Measurements from ENCODE around the gene TMEM209.
"Not testable (repeated sequence)": the region's sequence is repeated elsewhere in the genome, so short reads cannot be mapped to it uniquely, and the experiment has no call there.

The TMEM209 gene

GRCh38 chr7:130218806-130219620, 13.8 kb upstream of the TMEM209 start:
- DNase-seq (ENCODE audit: low read depth in 2 of 2), result no peak

DNA sequence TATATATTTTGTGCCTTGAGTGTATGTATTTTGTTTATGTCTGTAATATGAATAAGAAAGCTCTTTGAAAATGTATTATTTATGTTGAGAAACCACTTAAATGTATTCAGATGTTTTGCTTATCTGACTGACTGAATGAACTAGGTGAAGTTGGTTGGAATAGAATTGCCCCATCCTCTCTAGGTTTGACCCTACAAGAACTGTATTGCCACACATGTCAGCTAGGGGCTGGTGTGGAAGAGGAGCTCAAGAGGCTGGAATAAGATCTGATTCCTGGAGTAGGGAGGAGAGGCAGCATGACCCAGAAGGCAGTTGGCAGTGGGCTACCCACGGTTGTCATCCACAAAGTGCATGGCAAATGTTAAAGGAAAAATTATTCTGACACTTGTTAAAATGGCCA, 11.5 kb upstream of the TMEM209 start:
- no peak for DNase-seq (ENCODE audit: low read depth in 2 of 2)

- DNase-seq (ENCODE audit: low read depth in 2 of 2), result no peak
These were observed 10.8 kb upstream of the TMEM209 start for GRCh38 chr7:130216025-130216424.

GRCh38 chr7:130213828-130214227, 8.6 kb upstream of the TMEM209 start:
- DNase-seq (ENCODE audit: low read depth in 2 of 2), result no peak

DNA sequence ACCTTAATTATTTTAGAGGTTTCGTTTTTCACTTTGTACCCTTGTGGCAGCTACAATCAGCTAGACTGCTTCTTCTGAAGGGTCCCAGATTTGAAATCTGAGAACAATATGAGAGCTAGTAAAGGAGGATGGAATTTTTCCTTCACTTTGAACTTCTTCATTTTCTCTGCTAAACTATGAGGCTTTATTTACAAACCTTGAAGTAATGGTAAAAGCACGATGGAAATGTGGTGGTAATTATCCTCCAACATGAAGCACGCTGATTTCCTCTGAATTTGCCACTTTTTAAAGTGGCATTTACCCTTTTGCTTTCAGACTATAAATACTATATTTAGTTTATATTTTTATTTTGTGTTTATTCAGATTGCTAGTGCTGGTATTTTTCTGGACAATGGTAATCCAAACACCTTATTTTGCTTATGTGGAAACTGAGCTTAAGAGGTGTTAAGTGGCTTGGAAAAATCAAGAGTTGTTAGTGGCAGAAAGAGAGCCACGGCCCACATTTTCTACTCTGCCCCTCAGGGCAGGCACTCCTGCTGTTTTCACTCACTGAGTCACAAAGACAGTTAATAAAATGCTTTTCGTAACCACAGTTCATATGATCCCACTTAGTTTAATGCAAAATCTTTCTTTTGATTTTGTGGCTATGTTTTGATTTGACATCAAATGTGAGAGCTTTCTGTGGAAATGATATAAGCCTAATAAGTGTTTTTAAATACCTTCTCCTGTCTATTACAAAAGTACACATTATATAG, 5.2 kb upstream of the TMEM209 start:
- no peak for DNase-seq (ENCODE audit: low read depth in 2 of 2)

- no peak for DNase-seq (ENCODE audit: low read depth in 2 of 2)
These were observed 3.3 kb upstream of the TMEM209 start for GRCh38 chr7:130208516-130208915.

DNA sequence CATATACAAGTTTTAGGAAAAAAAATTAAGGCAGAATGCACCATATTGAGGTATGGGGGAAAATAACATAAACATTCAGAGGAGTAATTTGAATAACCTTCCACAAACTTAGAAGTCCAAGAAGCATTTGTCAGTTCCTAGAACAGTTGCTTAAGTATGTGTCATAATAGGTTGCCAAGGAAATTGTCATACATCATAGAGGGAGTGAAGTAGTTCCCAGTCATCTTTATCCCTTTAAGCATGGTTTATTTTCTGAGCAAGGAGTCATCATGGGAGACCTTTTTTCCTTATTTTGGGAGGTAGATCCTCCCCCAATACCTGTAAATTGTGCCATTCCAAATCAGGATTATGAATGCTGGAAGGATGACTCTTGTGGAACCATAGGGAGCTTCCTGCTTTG, 2.4 kb upstream of the TMEM209 start, which contains the start of gene SSMEM1:
TSS of gene SSMEM1 (plus strand) at position 219 of the 400 bp plus-strand sequence. CDS start at position 270, 51 bp downstream.
- no peak for DNase-seq (ENCODE audit: low read depth in 2 of 2)

DNA sequence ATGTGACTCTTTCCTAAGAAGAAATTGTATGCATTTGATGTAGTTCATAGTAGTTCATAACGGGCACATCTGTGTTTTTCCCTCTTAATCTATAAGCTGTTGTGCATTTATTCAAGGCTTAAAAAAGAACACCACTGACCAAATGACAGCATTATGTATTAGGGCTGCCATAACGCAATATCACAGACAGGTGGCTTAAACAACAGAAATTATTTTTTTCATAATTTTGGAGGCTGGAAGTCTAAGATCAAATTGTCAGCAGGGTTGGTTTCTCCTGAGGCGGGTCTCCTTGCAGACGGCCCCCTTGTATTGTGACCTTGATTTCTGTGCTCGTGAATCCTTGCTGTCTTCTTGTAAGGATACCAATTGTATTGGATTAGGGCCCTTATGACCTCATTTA, 1.8 kb upstream of the TMEM209 start:
- DNase-seq (ENCODE audit: low read depth in 2 of 2), result no peak

GRCh38 chr7:130201796-130202195, 3.4 kb downstream of the TMEM209 start:
- DNase-seq (ENCODE audit: low read depth in 2 of 2), result no peak

GRCh38 chr7:130197094-130197493, 8.1 kb downstream of the TMEM209 start:
- DNase-seq (ENCODE audit: low read depth in 2 of 2), result no peak

GRCh38 chr7:130196476-130196875, 8.7 kb downstream of the TMEM209 start:
- no peak for DNase-seq (ENCODE audit: low read depth in 2 of 2)

GRCh38 chr7:130195396-130195795, 9.8 kb downstream of the TMEM209 start:
- no peak for DNase-seq (ENCODE audit: low read depth in 2 of 2)

DNA sequence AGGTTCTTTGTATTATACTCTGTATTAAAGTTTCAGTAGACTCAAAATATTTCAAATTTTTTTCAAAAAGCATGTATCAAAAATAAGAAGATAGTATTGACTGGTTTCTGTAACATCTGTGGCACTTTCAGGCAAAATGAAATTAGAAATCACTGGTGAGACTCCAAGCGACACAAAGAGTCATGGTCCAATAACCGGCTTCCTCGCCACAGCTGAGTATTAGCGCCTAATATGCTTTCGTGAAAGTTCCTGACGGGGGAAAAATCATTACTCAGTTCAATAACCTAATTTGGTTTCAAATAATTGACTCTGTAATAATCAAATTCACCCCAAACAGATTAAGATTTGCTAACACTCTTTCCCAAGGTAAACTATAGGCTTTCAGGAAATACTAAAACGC, 13.4 kb downstream of the TMEM209 start:
- no peak for DNase-seq (ENCODE audit: low read depth in 2 of 2)

DNA sequence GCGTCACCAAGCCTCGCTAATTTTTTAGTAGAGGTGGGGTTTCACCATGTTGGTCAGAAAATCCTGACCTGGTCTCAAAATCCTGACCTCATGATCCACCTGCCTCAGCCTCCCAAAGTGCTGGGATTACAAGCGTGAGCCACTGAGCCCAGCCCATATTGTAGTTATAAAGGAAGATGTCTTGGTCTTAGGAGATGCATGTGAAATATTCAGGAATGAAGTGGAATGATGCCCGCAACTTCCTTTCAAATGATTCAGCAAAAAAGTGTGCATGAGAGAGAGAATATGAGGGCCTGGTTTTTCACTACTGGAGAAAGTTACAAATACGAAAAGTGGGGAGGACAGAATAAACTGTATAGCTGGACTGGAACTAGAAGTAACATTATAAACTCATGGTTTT, 15.9 kb downstream of the TMEM209 start:
- DNase-seq (ENCODE audit: low read depth in 2 of 2), result no peak

DNA sequence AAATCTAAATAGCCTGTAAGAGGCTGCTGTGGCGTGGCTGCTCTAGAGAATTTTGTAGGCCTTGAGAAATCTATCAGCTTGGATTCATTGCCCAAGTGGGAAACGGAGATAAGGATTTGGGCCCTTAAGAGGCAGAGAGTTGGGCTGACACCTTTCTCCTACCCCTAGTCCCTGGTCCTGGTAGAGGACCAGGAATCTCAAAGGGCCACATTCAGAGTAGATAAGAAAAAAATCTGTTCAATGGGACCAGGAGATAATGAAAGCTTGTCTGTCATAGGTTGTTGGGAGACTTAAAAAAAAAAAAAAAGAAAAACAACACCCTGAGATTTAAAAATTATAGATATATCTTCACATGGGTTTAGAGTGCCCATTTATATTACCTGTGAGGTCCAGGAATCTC, 17.8 kb downstream of the TMEM209 start:
- no peak for DNase-seq (ENCODE audit: low read depth in 2 of 2)

- DNase-seq (ENCODE audit: low read depth in 2 of 2), result not testable (repeated sequence)
These were observed 20.9 kb downstream of the TMEM209 start for GRCh38 chr7:130184349-130184748.

DNA sequence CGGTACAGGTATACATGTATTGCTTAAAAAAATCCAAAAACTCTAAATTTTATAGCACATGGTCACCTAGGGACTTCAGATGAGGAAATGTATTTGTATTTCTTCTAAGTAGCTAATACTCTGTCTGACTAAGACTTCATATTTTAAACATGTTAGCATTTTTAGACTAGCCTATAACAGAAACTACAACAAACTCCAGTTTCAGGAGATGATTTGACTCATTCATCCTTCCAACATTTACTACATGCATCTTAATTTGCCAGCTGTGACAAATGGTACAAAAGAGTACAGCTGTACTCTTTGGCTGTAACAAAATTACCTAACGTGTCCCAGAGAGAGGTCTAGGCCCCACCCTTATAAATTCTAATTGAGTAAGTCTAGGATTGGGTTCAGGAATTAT, 22.2 kb downstream of the TMEM209 start:
- DNase-seq (ENCODE audit: low read depth in 2 of 2), result no peak

GRCh38 chr7:130181263-130181605, 24.0 kb downstream of the TMEM209 start:
- DNase-seq (ENCODE audit: low read depth in 2 of 2), result no peak

GRCh38 chr7:130180571-130181262, 24.5 kb downstream of the TMEM209 start:
- DNase-seq (ENCODE audit: low read depth in 2 of 2), result no peak

DNA sequence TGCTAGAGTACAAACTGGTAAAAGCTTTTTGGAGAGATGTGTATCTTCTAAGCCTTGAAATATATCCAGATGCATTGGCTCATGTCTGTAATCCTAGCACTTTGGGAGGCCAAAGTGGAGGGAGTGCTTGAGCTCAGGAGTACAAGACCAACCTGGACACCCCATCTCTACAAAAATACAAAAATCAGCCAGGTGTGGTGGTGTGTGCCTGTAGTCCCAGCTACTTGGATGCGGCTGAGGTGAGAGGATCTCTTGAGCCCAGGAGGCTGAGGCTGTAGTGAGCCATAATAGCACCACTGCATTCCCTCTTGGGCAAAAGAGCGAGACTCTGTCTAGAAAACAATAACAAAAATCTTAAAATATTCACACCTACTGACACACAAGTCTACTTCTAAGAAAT, 25.6 kb downstream of the TMEM209 start:
- no peak for DNase-seq (ENCODE audit: low read depth in 2 of 2)

GRCh38 chr7:130178251-130178650, 27.0 kb downstream of the TMEM209 start:
- DNase-seq (ENCODE audit: low read depth in 2 of 2), result no peak

DNA sequence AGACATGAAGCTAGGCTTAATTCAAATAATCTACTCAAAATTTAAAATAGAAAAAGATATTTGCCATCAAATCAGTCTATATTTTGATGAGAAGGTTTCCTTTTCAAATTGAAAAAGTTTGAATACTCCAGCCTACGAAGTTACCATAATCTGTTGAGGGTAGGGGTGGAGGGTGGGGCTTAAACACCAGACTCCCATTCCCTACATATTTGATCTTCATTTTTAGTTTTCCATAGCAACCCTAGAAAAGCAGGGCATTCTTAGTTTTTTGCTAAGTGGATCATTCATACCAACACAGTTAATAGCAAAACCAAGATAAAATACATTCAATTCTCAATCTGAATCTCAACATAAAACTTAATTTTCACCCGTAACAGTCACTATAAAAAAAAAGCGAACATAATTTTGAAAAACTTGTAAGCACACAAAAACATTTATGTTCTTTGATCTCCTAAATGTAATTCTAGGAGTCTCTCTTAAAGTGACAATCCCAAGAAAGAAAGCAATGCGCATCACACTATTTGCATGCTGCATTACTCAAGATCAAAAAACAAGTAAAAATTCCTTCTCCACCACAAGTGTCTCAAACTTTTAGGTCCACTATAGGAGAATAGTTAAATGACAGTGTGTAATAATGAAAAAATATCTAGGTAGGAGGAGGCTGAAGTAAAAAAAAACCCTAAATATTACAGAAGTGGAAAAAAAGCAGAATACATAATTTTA, 30.8 kb downstream of the TMEM209 start:
- DNase-seq (ENCODE audit: low read depth in 2 of 2), result no peak

Data from stimulated activated CD8-positive, alpha-beta memory T cell treated with anti-CD3 and anti-CD28 coated beads, Interleukin-7, amount 100 ng/mL, for 4 hours (primary cell).